HepG2 (cell line): ENCODE data around the gene HCRT.

Experiments
- CTCF ChIP-seq: sonication (generic); formaldehyde crosslinking; IDR thresholded peaks from 2 replicates; pipeline ENCODE4 v1.5.0; 2020; ENCODE audit warnings: mild to moderate bottlenecking, missing genetic modification reagents, moderate library complexity
- DNMT1 ChIP-seq: sonication (generic); formaldehyde crosslinking; IDR thresholded peaks from 2 replicates; pipeline ENCODE4 v1.5.1; 2020; ENCODE audit warnings: mild to moderate bottlenecking, missing genetic modification reagents
- FOXP1 ChIP-seq, 2 experiments: fragments of 450-650 bp in 1 of 2; IDR thresholded peaks; 2 replicates each; pipeline ENCODE4 v1.6.1; 2017 to 2018; ENCODE audit warnings: antibody characterized with exemption in 1 of 2
- NFE2L1 ChIP-seq: sonication (generic); formaldehyde crosslinking; IDR thresholded peaks from 2 replicates; pipeline ENCODE4 v1.4.0; 2020; ENCODE audit warnings: missing genetic modification reagents, mild to moderate bottlenecking, borderline replicate concordance
- NFIC ChIP-seq: IDR thresholded peaks from 2 replicates; pipeline ENCODE4 v1.6.1; 2012; ENCODE audit warnings: mild to moderate bottlenecking, low read length, inconsistent platforms
- NR2F1 ChIP-seq, 2 experiments: fragments of 450-650 bp in 1 of 2; formaldehyde crosslinking in 1 of 2; IDR thresholded peaks; 2 replicates each; pipeline versions ENCODE4 v1.5.0 to v1.6.1; 2016 to 2020; ENCODE audit warnings: mild to moderate bottlenecking in 1 of 2, missing compliant biosample characterization in 1 of 2, missing genetic modification reagents in 1 of 2, moderate library complexity in 1 of 2
- SRSF1 ChIP-seq: fragments of 200-400 bp; formaldehyde crosslinking; optimal IDR thresholded peaks from 2 replicates; pipeline ENCODE3; 2017; ENCODE audit warnings: mild to moderate bottlenecking, low read depth, low read length, moderate library complexity
- ZNF510 ChIP-seq: sonication (generic); formaldehyde crosslinking; IDR thresholded peaks from 2 replicates; pipeline ENCODE4 v1.4.0; 2020; ENCODE audit warnings: low read depth, mild to moderate bottlenecking, missing genetic modification reagents
- ZNF800 ChIP-seq: sonication (generic); formaldehyde crosslinking; IDR thresholded peaks from 2 replicates; pipeline ENCODE4 v1.4.0; 2020; ENCODE audit warnings: missing genetic modification reagents

GRCh38 chr17:42214156-42214555, 28.9 kb upstream of the HCRT start:
- no peak for TF ChIP-seq CTCF (CRISPR knock-in tag)
- no peak for TF ChIP-seq ZNF800 (CRISPR knock-in tag)
- no peak for TF ChIP-seq ZNF510
- no peak for TF ChIP-seq NFIC
- TF ChIP-seq NR2F1 (CRISPR knock-in tag; IDR thresholded peaks at IDR 0.05), result no peak
- TF ChIP-seq DNMT1 (CRISPR knock-in tag), result no peak
- TF ChIP-seq NFE2L1 (CRISPR knock-in tag), result no peak
- TF ChIP-seq SRSF1, result no peak
- no peak for TF ChIP-seq FOXP1 (IDR thresholded peaks at IDR 0.05)
- no peak for TF ChIP-seq FOXP1 (CRISPR knock-in tag; IDR thresholded peaks at IDR 0.05)
